Adrenal gland (tissue), 5 donors: ENCODE measurements around the gene KRTAP9-7.

ENCODE experiments used
- POLR2A ChIP-seq, 2 donors: fragments of 450-650 bp; IDR thresholded peaks; one replicate each; pipeline ENCODE4 v1.6.1; 2017; ENCODE audit warnings: antibody characterized with exemption in 2 of 2, mild to moderate bottlenecking in 2 of 2, moderate library complexity in 1 of 2
- TF ChIP-seq, protein P1 (sequence below), 6 experiments: fragments of 450-650 bp in 4 of 6; fragments of 200-600 bp in 2 of 6; sonication (generic) in 1 of 6; IDR thresholded peaks; 1 replicate in 5 of 6; 2 replicates in 1 of 6; pipeline versions ENCODE4 v1.5.1 to v1.8.0; 2016 to 2021; ENCODE audit warnings: antibody characterized with exemption in 6 of 6, mild to moderate bottlenecking in 2 of 6, moderate library complexity in 1 of 6
- donor health status: DM: no; HTN: no; CAD: no.

DNA sequence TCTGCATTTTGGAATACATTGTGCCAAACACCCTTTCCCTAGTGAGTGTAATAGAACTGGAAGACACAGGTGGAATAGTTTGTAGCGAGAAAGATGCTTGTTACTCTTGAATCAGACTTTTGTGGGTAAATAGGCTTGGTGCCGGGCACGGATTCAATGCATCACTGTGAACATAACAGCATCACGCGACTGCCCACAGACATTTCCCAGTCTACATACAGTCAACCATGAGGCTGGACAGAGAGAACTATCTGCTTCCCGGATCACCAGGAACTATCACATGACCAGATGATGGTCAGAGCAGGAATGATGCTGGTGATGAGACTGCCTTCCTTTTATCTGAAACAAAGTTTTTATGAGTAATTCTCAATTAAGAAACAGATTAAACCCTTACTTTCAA, 49.4 kb upstream of the KRTAP9-7 start:
- TF ChIP-seq, protein P1, sequence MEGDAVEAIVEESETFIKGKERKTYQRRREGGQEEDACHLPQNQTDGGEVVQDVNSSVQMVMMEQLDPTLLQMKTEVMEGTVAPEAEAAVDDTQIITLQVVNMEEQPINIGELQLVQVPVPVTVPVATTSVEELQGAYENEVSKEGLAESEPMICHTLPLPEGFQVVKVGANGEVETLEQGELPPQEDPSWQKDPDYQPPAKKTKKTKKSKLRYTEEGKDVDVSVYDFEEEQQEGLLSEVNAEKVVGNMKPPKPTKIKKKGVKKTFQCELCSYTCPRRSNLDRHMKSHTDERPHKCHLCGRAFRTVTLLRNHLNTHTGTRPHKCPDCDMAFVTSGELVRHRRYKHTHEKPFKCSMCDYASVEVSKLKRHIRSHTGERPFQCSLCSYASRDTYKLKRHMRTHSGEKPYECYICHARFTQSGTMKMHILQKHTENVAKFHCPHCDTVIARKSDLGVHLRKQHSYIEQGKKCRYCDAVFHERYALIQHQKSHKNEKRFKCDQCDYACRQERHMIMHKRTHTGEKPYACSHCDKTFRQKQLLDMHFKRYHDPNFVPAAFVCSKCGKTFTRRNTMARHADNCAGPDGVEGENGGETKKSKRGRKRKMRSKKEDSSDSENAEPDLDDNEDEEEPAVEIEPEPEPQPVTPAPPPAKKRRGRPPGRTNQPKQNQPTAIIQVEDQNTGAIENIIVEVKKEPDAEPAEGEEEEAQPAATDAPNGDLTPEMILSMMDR (IDR thresholded peaks at IDR 0.05) = no peak
- TF ChIP-seq POLR2A (IDR thresholded peaks at IDR 0.05) = no peak
